Activated naive CD8-positive, alpha-beta T cell treated with anti-CD3 and anti-CD28 coated beads, Interleukin-2, amount 10 ng/mL, durations not matched to agents 7 days and 5 days (primary cell): ENCODE results near the gene BMX. TPM values are rescaled to one million over a fixed set of nuclear protein-coding genes. Genes with fewer than 3 reads are reported as not detected.

Experiments
- ATAC-seq: fragments of 150-1000 bp; cut with Tn5 transposase; one replicate; pipeline ENCODE4 v1.10.0; 2021; ENCODE audit warnings: low read depth, moderate library complexity
- POLR2A ChIA-PET: fragments of 350-600 bp; sonication (Branson Sonifier 250); formaldehyde crosslinking; loops from one replicate; lab custom pipeline; 2021; ENCODE audit warnings: antibody characterized with exemption; lab: Charles Lee
- DNase-seq: peaks from one replicate; pipeline ENCODE4 v3.0.0; 2021
- H3K27ac Mint-ChIP-seq: one replicate; pipeline ENCODE4 v1.8.0; 2022; ENCODE audit warnings: mild to moderate bottlenecking, mixed read lengths
- H3K27me3 Mint-ChIP-seq: one replicate; pipeline ENCODE4 v1.8.0; 2022; ENCODE audit warnings: mild to moderate bottlenecking, moderate library complexity, mixed read lengths
- H3K36me3 Mint-ChIP-seq: one replicate; pipeline ENCODE4 v1.8.0; 2021; ENCODE audit warnings: mild to moderate bottlenecking, mixed read lengths
- H3K4me1 Mint-ChIP-seq: one replicate; pipeline ENCODE4 v1.8.0; 2021; ENCODE audit warnings: mixed read lengths
- H3K4me3 Mint-ChIP-seq: one replicate; pipeline ENCODE4 v1.8.0; 2022; ENCODE audit warnings: mild to moderate bottlenecking, moderate library complexity, mixed read lengths
- H3K9me3 Mint-ChIP-seq: one replicate; pipeline ENCODE4 v1.8.0; 2021; ENCODE audit warnings: mixed read lengths
- total RNA-seq, 2 experiments: library from RNA; stranded (reverse); gene quantifications; one replicate each; pipeline ENCODE4 v1.2.3, GENCODE V29; 2021

BMX gene
- total RNA-seq, 2 experiments from 2014 or later, result not detected

GRCh38 chrX:15601932-15602331 lies 101.3 kb downstream of the BMX start:
- POLR2A ChIA-PET, result no interaction called here
- no peak for DNase-seq
- Mint-ChIP-seq H3K4me3 (no peak overlapping the region), H3K9me3 (no peaks in the 10 kb centered on the region), H3K27ac (no peak overlapping the region), H3K27me3 (no peaks in the 10 kb centered on the region), H3K36me3 (no peaks in the 10 kb centered on the region), H3K4me1 (no peaks in the 10 kb centered on the region)
- ATAC-seq, result no peak

GRCh38 chrX:15602761-15603160 lies 102.2 kb downstream of the BMX start:
- Mint-ChIP-seq H3K36me3 (no peaks in the 10 kb centered on the region), H3K9me3 (no peaks in the 10 kb centered on the region), H3K27ac (no peak overlapping the region), H3K27me3 (no peaks in the 10 kb centered on the region), H3K4me1 (no peaks in the 10 kb centered on the region), H3K4me3 (no peak overlapping the region)
- DNase-seq, result no peak
- ATAC-seq, result no peak
- POLR2A ChIA-PET, result no interaction called here

GRCh38 chrX:15605226-15605625 lies 104.6 kb downstream of the BMX start:
- H3K4me1 Mint-ChIP-seq, result no peaks in the 10 kb centered on the region
- no peaks in the 10 kb centered on the region for H3K9me3 Mint-ChIP-seq
- H3K27ac Mint-ChIP-seq, result no peak overlapping the region
- no peak overlapping the region for H3K4me3 Mint-ChIP-seq
- H3K36me3 Mint-ChIP-seq, result no peaks in the 10 kb centered on the region
- no peak for DNase-seq
- H3K27me3 Mint-ChIP-seq, result peaks cover 1% of the 10 kb centered on the region
- ATAC-seq, result no peak
- POLR2A ChIA-PET, result no interaction called here

Other genes with a start within 250 kb of the BMX start
- gene ASB9, start 230.7 kb upstream of the BMX start, total RNA-seq, result under 1 TPM; 0.71 to 0.83 TPM
- not detected for gene ASB11, start 185.2 kb upstream of the BMX start, total RNA-seq
- gene PIGA, start 165.3 kb upstream of the BMX start, total RNA-seq, result 10 to 100 TPM; 21.6 to 22.2 TPM
- gene VEGFD, start 116.4 kb upstream of the BMX start, total RNA-seq, result not detected
- gene PIR, start 7.5 kb upstream of the BMX start, total RNA-seq, result 1 to 10 TPM; 1.4 to 2.4 TPM
- gene ACE2, start 100.2 kb downstream of the BMX start, total RNA-seq, result not detected
- gene CLTRN, start 164.0 kb downstream of the BMX start, total RNA-seq, result under 1 TPM in 1 of 2 experiments, not detected in 1; 0.43 TPM
- gene CA5B, start 237.5 kb downstream of the BMX start, total RNA-seq, result 10 to 100 TPM; 18.5 to 23.4 TPM